B cell (primary cell): ENCODE data around the gene TAS2R40. TPM values are rescaled to one million over a fixed set of nuclear protein-coding genes. Genes with fewer than 3 reads are reported as not detected.

Experiments
- ATAC-seq: fragments of 200-7000 bp; cut with Tn5 transposase; one replicate; pipeline ENCODE4 v1.10.0; 2021; ENCODE audit warnings: low read depth, mild to moderate bottlenecking, moderate number of reproducible peaks, moderate library complexity
- CTCF ChIA-PET: fragments of 350-600 bp; sonication (Branson Sonifier 250); formaldehyde crosslinking; loops from one replicate; lab custom pipeline; 2021; ENCODE audit warnings: antibody characterized with exemption, inconsistent platforms; lab: Charles Lee
- POLR2A ChIA-PET: fragments of 350-600 bp; sonication (Branson Sonifier 250); formaldehyde crosslinking; loops from one replicate; lab custom pipeline; 2021; ENCODE audit warnings: antibody characterized with exemption; lab: Charles Lee
- DNase-seq: peaks from one replicate; pipeline ENCODE4 v3.0.0; 2013
- H2AFZ ChIP-seq: 2 replicates; pipeline ENCODE4 v1.6.1; 2012; ENCODE audit warnings: mild to moderate bottlenecking, low read depth, low read length; ENCODE audit not compliant: insufficient read depth, poor library complexity, severe bottlenecking
- H3K27ac ChIP-seq, 2 donors: 1 replicate in 1 of 2; 2 replicates in 1 of 2; pipeline ENCODE4 v1.5.1; 2012 to 2013; ENCODE audit warnings: low read length in 2 of 2, mild to moderate bottlenecking in 2 of 2, moderate library complexity in 1 of 2
- H3K27me3 ChIP-seq, 4 experiments: fragments of 200-600 bp in 1 of 4; sonication (generic) in 1 of 4; replicated peaks in 1 of 4; 1 replicate in 2 of 4; 2 replicates in 2 of 4; pipeline versions ENCODE4 v1.6.1 to v1.7.0; 2013 to 2016; ENCODE audit warnings: low read length in 3 of 4, mild to moderate bottlenecking in 2 of 4, mixed read lengths in 1 of 4, moderate library complexity in 1 of 4; ENCODE audit not compliant: insufficient read depth in 4 of 4, control insufficient read depth in 3 of 4; ENCODE audit errors: control extremely low read depth in 1 of 4
- H3K36me3 ChIP-seq, 2 experiments: replicated peaks in 1 of 2; 1 replicate in 1 of 2; 2 replicates in 1 of 2; pipeline versions ENCODE4 v1.6.1 to v1.7.1; 2013; ENCODE audit warnings: low read length in 1 of 2; ENCODE audit not compliant: insufficient read depth in 2 of 2, control insufficient read depth in 1 of 2; ENCODE audit errors: control extremely low read depth in 1 of 2, extremely low read depth in 1 of 2
- H3K4me1 ChIP-seq, 2 donors: fragments of 200-600 bp in 1 of 2; sonication (generic) in 1 of 2; 1 replicate in 1 of 2; 2 replicates in 1 of 2; pipeline versions ENCODE4 v1.5.1 to v1.6.1; 2013 to 2017; ENCODE audit warnings: low read length in 2 of 2; ENCODE audit not compliant: control insufficient read depth in 2 of 2, insufficient read depth in 2 of 2
- H3K4me2 ChIP-seq: replicated peaks from 2 replicates; pipeline ENCODE3; 2012; ENCODE audit warnings: mild to moderate bottlenecking, low read depth, low read length; ENCODE audit not compliant: poor library complexity, severe bottlenecking
- H3K4me3 ChIP-seq, 5 experiments: fragments of 200-600 bp in 1 of 5; sonication (generic) in 1 of 5; 1 replicate in 3 of 5; 2 replicates in 2 of 5; pipeline versions ENCODE4 v1.5.1 to v1.7.0; 2011 to 2016; ENCODE audit warnings: low read length in 4 of 5, mild to moderate bottlenecking in 4 of 5, low read depth in 2 of 5, control low read depth in 1 of 5, moderate library complexity in 1 of 5; ENCODE audit not compliant: insufficient read depth in 1 of 5; ENCODE audit errors: control extremely low read depth in 1 of 5, extremely low read depth in 1 of 5
- H3K79me2 ChIP-seq: fragments of 200-600 bp; sonication (generic); one replicate; pipeline ENCODE4 v1.6.0; 2016; ENCODE audit warnings: low read length; ENCODE audit not compliant: control insufficient read depth, insufficient read depth
- H3K9ac ChIP-seq: fragments of 200-600 bp; sonication (generic); 2 replicates; pipeline ENCODE4 v1.6.1; 2017; ENCODE audit warnings: mild to moderate bottlenecking, low read length, moderate library complexity
- H3K9me3 ChIP-seq, 3 donors: one replicate each; pipeline versions ENCODE4 v1.6.1 to v1.7.1; 2013; ENCODE audit warnings: low read length in 2 of 3; ENCODE audit not compliant: control insufficient read depth in 2 of 3, insufficient read depth in 1 of 3; ENCODE audit errors: control extremely low read depth in 1 of 3
- H4K20me1 ChIP-seq: 2 replicates; pipeline ENCODE4 v1.6.0; 2012; ENCODE audit warnings: mild to moderate bottlenecking, low read length; ENCODE audit not compliant: insufficient read depth, control insufficient read depth, poor library complexity, severe bottlenecking
- H3K27ac Mint-ChIP-seq: one replicate; pipeline ENCODE4 v1.8.0; 2021; ENCODE audit warnings: mixed read lengths
- H3K27me3 Mint-ChIP-seq: one replicate; pipeline ENCODE4 v1.8.0; 2021; ENCODE audit warnings: mixed read lengths
- H3K4me1 Mint-ChIP-seq: one replicate; pipeline ENCODE4 v1.8.0; 2021; ENCODE audit warnings: mixed read lengths
- H3K4me3 Mint-ChIP-seq: one replicate; pipeline ENCODE4 v1.8.0; 2021; ENCODE audit warnings: mixed read lengths
- H3K9me3 Mint-ChIP-seq: one replicate; pipeline ENCODE4 v1.8.0; 2022; ENCODE audit warnings: mixed read lengths; ENCODE audit not compliant: insufficient read depth
- EZH2 ChIP-seq: IDR thresholded peaks from 2 replicates; pipeline ENCODE4 v1.6.1; 2012; ENCODE audit warnings: borderline replicate concordance, low read depth, mild to moderate bottlenecking, moderate library complexity, low read length; ENCODE audit not compliant: insufficient read depth, poor library complexity, severe bottlenecking
- WGBS: methylation state at CpG from one replicate; pipeline ENCODE4 v1.1.5; 2013; ENCODE audit warnings: missing lambda C conversion rate; ENCODE audit not compliant: insufficient coverage; 5-methylcytosine and 5-hydroxymethylcytosine counted together
- intact Hi-C: fragments of 100-400 bp; cut with micrococcal nuclease; formaldehyde crosslinking; loops from one replicate; pipeline ENCODE4 v1.10.0; 2022
- polyA plus RNA-seq: library from polyadenylated mRNA; depleted of rRNA; stranded (reverse); fragments of >200 nt; gene quantifications from 2 replicates; pipeline ENCODE4 v1.2.3, GENCODE V29; 2012
- total RNA-seq, 2 donors: library from RNA; stranded (reverse); fragments of 120-200 nt in 1 of 2; gene quantifications; 1 replicate in 1 of 2; 2 replicates in 1 of 2; pipeline versions ENCODE4 v1.2.3 to v1.2.4, GENCODE V29; 2013 to 2022
- TF ChIP-seq, protein P1 (sequence below): fragments of 200-600 bp; IDR thresholded peaks from one replicate; pipeline ENCODE4 v1.8.0; 2022; ENCODE audit warnings: antibody characterized with exemption, mild to moderate bottlenecking

Gene TAS2R40
- total and polyA plus RNA-seq, 2 donors (not counting 1 experiment from before 2014, with no cell fraction given), result not detected

DNA sequence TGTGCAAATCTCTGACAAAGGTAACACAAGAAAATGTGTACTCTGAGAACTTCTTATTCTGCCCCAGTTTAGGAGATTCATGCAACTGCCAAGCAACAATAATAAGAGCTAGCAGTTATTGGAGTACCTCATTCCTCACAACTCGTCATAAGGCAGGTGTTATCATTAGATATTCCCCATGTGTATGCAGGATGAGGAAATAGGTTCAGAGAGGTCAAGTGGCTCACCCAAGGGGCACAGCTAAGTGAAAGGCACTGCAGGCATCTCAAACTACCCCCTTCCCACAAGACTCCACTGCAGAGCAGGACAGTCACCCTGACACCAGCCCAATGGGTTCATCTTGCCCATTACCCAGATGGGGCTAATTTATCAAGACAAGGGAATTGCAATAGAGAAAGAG lies 40.1 kb downstream of the TAS2R40 start:
- peaks cover 16% of the 10 kb centered on the region for H3K79me2 ChIP-seq
- no peaks in the 10 kb centered on the region for H3K9me3 Mint-ChIP-seq
- H3K27ac ChIP-seq, result peak overlapping the region in 1 of 2 donors; percentile 82
- no peaks in the 10 kb centered on the region for H4K20me1 ChIP-seq
- intact Hi-C loops, result loop anchor here (2.0 to 5.0 kb wide), 2 partner anchors 40 to 119 kb away; partner anchors contain the start of gene ZYX
- CTCF ChIA-PET, result interaction anchor here (4.8 kb wide), 1 partner anchor 22 kb away, joined by 35 read pairs; no protein-coding TSS in a partner anchor
- no peak overlapping the region for H3K9ac ChIP-seq
- no CpG with 5 or more reads among the region's 1 CpG for WGBS
- peak overlapping the region; percentile 93 for H3K4me3 Mint-ChIP-seq
- peak overlapping the region; percentile 81 for H3K27ac Mint-ChIP-seq
- no peak for ATAC-seq
- H3K27me3 ChIP-seq, result no peaks in the 10 kb centered on the region
- H3K4me2 ChIP-seq, result no peak overlapping the region
- TF ChIP-seq, protein P1, sequence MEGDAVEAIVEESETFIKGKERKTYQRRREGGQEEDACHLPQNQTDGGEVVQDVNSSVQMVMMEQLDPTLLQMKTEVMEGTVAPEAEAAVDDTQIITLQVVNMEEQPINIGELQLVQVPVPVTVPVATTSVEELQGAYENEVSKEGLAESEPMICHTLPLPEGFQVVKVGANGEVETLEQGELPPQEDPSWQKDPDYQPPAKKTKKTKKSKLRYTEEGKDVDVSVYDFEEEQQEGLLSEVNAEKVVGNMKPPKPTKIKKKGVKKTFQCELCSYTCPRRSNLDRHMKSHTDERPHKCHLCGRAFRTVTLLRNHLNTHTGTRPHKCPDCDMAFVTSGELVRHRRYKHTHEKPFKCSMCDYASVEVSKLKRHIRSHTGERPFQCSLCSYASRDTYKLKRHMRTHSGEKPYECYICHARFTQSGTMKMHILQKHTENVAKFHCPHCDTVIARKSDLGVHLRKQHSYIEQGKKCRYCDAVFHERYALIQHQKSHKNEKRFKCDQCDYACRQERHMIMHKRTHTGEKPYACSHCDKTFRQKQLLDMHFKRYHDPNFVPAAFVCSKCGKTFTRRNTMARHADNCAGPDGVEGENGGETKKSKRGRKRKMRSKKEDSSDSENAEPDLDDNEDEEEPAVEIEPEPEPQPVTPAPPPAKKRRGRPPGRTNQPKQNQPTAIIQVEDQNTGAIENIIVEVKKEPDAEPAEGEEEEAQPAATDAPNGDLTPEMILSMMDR, result no peak
- TF ChIP-seq EZH2, result no peak
- H3K36me3 ChIP-seq, result peaks cover 0 to 4% of the 10 kb centered on the region in 2 experiments
- H3K4me1 ChIP-seq, result peaks cover 41 to 42% of the 10 kb centered on the region in 2 donors
- no peak overlapping the region for H2AFZ ChIP-seq
- no peak overlapping the region for H3K4me3 ChIP-seq
- no peaks in the 10 kb centered on the region for H3K9me3 ChIP-seq
- peaks cover 58% of the 10 kb centered on the region for H3K4me1 Mint-ChIP-seq
- POLR2A ChIA-PET, result no interaction called here
- H3K27me3 Mint-ChIP-seq, result no peaks in the 10 kb centered on the region
- DNase-seq, result no peak
